HPDE6-E6E7 (cell line): ENCODE data around the gene SCAF1.

Experiments
- DNase-seq: peaks from one replicate; pipeline ENCODE4 v3.0.0; 2011; ENCODE audit warnings: missing footprints; ENCODE audit errors: extremely low spot score

The SCAF1 gene

DNA sequence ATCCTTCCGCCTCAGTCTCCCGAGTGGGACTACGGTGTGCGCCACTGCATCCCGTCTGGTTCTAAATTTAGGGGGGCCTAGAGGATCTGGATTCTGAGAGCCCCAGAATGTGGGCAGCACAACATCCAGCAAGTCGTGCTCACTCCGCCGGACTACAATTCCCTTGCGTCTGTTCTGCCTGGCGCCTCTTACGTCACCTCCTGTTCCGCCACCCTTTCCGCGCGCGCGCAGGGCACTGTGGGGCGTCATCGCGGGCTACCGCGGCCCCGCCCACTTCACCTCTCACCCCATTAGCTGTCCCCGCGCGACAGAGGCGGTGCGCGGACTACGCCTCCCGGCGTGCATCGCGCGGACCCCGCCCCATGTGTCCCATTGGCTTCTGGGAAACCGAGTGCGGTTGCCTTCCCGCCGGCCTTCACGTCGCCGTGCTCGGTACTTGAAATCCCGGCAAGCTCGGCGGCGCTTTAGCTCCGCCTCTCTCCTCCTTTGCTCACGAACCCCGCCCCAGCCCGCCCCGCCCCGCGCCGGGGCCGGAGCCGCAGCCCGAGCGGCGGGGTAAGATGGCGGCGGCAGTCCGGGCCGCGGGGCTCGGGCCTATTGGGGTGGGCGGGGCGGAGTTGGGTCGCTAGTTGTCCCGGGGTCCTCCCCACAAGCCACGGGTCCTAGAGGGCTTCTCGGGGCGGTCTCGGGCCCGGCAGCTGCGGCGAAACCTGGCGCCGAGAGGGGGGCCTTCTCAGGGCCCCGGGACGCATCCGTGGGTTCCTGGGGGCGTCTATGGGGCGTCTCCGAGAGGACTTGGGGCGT, at the start of gene SCAF1:
Gene SCAF1 (plus strand): TSS at position 522 of the 804 bp plus-strand sequence. CDS start 2,818 bp downstream, outside the sequence.
- DNase-seq, result peak; percentile 88

DNA sequence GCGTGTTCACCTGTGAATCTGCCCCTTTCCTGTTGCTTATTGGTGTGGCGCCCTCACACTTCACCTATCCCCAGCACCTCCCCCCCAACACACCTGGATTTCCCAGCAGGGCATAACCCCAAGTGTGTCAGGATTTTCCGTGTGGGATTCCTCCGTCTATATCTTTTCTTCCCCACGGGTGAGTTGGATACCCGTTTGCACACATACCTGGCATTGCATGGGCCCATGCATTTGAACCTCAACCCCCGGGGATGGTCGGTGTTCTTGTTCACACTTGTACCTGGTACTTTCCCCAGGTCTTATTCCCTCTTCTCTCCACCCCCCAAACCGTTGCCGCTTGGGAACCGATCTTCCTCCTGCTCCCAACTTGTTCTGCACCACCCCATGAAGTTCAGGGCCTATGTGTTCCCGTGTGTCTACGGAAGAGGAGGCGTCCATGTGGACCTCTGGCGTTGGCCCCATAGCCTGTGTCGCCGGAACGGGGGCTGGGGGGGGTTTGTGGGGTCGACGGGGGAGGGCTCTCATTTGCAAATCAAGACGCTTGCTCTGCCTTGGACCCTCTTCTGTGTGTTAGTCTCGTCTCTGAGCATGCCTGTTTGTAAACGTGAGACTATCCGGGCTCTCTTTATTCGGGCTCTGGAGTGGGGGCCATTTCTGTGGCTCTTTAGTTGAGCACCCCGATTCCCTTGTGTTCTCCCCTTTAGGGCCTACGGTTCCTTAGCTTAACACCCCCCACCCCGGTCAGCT, 49.4 kb upstream of the SCAF1 start:
- peak; percentile 57 for DNase-seq

- peak; percentile 99 for DNase-seq
Measured at GRCh38 chr19:49593233-49594113, 48.5 kb upstream of the SCAF1 start.

DNA sequence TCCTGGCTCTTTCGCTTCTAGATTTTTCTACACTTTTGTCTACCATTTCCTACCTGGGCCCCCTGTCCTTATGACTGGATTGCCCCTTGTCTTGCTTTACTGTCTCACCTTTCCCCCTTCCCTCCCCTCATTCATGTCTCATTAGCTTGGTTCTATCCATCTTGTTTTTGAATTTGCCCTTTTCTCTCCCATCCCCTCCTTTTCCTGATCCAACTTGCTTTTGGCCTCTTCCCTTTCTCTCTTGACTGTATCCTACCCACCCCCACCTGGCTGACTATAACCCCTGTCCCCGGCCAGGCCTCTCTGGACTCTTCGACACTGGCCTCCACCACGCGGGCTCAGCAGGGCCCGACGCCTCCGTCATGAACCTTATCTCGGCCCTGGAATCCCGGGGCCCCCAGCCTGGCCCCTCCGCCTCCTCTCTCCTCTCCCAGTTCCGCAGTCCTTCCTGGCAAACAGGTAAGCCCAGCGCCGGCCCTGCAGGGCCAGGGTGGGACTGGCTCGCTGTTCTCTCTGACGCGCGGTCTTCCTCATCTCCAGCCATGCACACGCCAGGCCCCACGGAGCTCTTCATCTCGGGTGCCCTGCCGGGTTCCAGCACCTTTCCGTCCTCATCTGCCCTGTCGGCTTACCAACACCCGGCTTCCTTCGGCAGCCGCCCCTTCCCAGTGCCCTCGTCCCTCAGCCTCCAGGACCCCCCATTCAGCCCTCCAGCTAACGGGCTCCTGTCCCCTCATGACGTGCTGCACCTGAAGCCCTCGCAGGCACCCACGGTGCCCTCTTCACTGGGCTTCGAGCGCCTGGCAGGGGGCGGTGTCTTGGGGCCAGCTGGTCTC, 47.6 kb upstream of the SCAF1 start:
- no peak for DNase-seq

GRCh38 chr19:49594993-49595818, 46.8 kb upstream of the SCAF1 start:
- no peak for DNase-seq

- no peak for DNase-seq
Measured at GRCh38 chr19:49595819-49596404, 46.1 kb upstream of the SCAF1 start.

- no peak for DNase-seq
Measured at GRCh38 chr19:49596407-49596806, 45.6 kb upstream of the SCAF1 start.

- DNase-seq, result no peak
Measured at GRCh38 chr19:49596954-49597702, 44.9 kb upstream of the SCAF1 start.

DNA sequence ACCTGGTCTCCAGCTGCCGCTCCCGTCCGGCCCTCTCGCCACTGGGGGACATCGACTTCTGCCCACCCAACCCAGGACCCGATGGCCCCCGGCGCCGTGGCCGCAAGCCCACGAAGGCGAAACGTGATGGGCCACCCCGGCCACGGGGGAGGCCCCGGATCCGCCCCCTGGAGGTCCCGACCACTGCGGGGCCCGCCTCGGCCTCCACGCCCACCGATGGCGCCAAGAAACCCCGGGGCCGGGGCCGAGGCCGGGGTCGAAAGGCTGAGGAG, 44.4 kb upstream of the SCAF1 start:
- no peak for DNase-seq

- DNase-seq, result no peak
Measured at GRCh38 chr19:49599378-49600295, 42.4 kb upstream of the SCAF1 start.

- DNase-seq, result no peak
Measured at GRCh38 chr19:49601482-49602038, 40.4 kb upstream of the SCAF1 start.

DNA sequence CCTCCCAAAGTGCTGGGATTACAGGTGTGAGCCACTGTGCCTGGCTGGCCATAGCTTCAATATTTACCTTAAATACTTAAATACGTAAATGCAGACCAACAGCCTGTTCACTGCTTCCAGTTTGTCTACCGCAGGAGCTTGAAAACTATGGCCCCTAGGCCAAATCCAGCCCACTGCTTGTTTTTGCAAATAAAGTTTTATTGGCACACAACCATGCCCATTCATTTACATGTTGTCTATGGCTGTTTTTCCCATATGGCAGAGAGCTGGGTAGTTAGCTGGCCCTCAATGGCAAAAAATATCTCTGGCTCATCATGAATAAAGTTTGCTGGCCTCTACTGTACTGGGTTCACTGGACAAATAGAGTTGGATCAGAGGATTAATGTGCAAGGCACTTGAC, 39.2 kb upstream of the SCAF1 start:
- no peak for DNase-seq

GRCh38 chr19:49605605-49606004, 36.4 kb upstream of the SCAF1 start:
- no peak for DNase-seq

DNA sequence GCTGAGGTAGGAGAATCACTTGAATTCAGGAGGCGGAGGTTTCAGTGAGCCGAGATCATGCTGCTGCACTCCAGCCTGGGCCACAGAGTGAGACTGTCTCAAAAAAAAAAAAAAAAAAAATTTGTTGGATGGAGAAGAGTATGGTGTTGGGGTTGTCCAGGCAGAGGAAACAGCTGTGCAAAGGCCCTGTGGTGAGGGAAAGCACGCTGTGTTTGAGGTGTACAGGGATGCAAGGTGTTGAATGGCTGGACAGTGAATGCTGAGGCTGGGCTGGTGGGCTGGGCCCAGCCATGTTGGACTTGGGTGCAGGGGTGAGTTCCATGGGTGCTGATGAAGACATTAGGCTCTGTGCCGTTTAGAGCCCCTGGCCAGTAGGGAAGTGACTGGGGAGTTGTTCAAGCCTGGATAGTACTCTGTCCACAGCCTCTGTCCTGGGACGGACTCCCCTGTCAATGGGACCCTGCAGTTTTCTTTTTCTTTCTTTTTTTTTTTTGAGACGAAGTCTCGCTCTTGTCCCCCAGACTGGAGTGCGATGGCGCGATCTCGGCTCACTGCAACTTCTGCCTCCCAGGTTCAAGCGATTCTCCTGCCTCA, 32.4 kb upstream of the SCAF1 start:
- DNase-seq, result no peak

- peak; percentile 45 for DNase-seq
Measured at GRCh38 chr19:49613374-49613773, 28.6 kb upstream of the SCAF1 start.

GRCh38 chr19:49614096-49614833, 27.7 kb upstream of the SCAF1 start:
- peak; percentile 38 for DNase-seq

DNA sequence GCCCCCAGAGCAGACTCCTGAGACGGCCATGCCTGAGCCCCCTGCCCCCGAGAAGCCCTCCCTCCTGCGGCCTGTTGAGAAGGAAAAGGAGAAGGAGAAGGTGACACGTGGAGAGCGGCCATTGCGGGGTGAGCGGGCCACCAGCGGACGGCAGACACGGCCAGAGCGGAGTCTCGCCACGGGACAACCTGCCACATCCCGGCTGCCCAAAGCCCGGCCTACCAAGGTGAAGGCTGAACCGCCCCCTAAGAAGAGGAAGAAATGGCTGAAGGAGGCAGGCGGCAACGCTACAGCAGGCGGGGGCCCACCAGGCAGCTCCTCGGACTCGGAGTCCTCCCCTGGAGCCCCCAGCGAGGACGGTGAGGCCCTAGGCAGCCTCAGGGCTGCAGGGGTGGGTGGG, 26.1 kb upstream of the SCAF1 start:
- DNase-seq, result no peak
